IMR-90 (cell line): ENCODE results near the gene SECTM1.

ENCODE experiments used
- BHLHE40 ChIP-seq: fragments of 150-350 bp; IDR thresholded peaks from 2 replicates; pipeline ENCODE4 v1.6.1; 2016; ENCODE audit warnings: mild to moderate bottlenecking, low read depth, low read length
- MAZ ChIP-seq: IDR thresholded peaks from 2 replicates; pipeline ENCODE4 v1.6.1; 2012; ENCODE audit warnings: low read depth, mild to moderate bottlenecking, low read length, improper control_type of control experiment, moderate library complexity, borderline replicate concordance
- POLR2A ChIP-seq: IDR thresholded peaks from 2 replicates; pipeline ENCODE4 v1.6.1; 2012; ENCODE audit warnings: mild to moderate bottlenecking, low read depth, low read length
- RCOR1 ChIP-seq: IDR thresholded peaks from 2 replicates; pipeline ENCODE4 v1.6.1; 2012; ENCODE audit warnings: mild to moderate bottlenecking, low read length, improper control_type of control experiment; ENCODE audit not compliant: insufficient replicate concordance
- TF ChIP-seq, protein P1 (sequence below): conservative IDR thresholded peaks from 2 replicates; pipeline ENCODE4 v1.5.1; 2012; ENCODE audit warnings: mild to moderate bottlenecking, low read depth, low read length, improper control_type of control experiment

DNA sequence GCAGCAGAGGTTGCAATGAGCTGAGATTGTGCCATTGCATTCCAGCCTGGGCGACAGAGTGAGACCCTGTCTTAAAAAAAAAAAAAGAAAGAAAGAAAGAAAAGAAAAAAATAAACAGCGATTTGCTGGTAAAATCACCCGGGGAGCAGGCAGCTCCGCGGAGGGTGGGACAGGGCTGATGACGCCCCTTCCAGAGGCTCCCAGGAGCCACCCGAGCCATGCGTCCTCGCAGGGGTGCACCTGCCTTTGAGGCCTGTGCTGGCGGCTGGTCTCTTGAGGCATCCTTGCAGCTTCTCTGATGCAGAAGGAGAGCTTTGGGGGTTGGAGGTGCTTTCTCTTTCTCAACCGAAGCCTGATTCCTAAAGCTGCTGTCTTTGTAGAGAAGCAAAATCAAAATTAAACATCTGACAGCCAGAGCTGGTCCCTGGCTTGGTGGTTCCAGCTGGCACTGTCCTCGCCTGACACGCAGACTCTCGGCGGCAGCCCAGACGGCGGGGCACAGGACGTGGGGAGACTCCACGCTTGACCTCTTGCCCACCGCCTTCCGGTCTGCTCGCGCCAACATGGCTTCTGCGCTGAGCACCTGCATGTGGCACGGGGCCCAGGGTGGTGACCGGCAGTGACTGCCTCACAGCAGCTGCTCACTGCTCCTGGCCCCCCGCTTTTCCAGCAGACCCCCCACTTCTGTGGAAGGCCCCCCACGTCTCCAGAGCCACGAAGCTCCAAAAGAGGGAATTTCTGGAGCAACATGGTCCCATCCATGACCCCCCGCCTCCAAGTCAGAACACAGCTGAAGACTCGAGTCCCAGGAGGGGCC, 44.6 kb upstream of the SECTM1 start:
- TF ChIP-seq BHLHE40 = no peak
- TF ChIP-seq POLR2A = no peak
- TF ChIP-seq RCOR1 = no peak
- TF ChIP-seq, protein P1, sequence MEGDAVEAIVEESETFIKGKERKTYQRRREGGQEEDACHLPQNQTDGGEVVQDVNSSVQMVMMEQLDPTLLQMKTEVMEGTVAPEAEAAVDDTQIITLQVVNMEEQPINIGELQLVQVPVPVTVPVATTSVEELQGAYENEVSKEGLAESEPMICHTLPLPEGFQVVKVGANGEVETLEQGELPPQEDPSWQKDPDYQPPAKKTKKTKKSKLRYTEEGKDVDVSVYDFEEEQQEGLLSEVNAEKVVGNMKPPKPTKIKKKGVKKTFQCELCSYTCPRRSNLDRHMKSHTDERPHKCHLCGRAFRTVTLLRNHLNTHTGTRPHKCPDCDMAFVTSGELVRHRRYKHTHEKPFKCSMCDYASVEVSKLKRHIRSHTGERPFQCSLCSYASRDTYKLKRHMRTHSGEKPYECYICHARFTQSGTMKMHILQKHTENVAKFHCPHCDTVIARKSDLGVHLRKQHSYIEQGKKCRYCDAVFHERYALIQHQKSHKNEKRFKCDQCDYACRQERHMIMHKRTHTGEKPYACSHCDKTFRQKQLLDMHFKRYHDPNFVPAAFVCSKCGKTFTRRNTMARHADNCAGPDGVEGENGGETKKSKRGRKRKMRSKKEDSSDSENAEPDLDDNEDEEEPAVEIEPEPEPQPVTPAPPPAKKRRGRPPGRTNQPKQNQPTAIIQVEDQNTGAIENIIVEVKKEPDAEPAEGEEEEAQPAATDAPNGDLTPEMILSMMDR = no peak
- no peak for TF ChIP-seq MAZ
